H4 (cell line): ENCODE measurements around the gene C11orf52. TPM values are rescaled to one million over a fixed set of nuclear protein-coding genes. Genes with fewer than 3 reads are reported as not detected.

Experiments
- DNase-seq: peaks from one replicate; pipeline ENCODE4 v3.0.0-alpha.2; 2015; ENCODE audit warnings: low spot score
- total RNA-seq: library from RNA; depleted of rRNA; stranded (reverse); fragments of >200 nt; shearing (Covaris generic); gene quantifications from 2 replicates; pipeline ENCODE4 v1.2.3, GENCODE V29; 2014; rRNA removed

Gene C11orf52
- total RNA-seq, 1 experiment from 2014 or later = not detected

DNA sequence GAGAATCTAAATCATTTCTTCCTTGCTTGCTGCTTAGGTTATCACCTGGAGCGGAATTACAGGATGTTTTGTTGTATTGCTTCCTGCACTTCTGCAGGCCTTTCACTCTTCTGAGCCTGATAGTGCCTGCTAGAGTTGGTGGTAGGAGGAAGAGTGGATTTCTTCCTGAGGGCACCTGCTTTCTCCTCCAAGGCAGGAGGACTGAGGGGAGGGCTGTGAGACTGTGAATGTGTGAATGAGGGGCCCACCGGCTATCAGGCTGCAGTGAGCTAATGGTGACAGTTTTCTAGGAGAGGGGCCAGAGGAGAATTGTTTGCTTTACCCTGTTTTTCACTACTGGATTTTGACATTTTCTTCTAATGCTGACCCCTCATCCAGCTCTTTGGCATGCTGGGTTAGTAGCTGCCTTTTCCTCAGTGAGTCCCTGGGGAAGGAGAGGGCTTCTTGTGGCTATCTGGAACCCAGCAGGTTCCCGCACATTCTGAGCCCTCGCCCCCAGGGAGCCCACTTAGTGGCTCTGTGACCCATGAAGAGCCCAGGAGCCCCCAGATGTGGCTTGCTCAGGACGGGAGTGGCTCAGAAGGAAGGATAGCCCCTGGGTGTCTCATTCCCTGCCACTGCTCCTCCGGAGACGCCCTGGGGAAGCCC, 57.5 kb downstream of the C11orf52 start:
- DNase-seq = no peak

Other genes with a start within 250 kb of the C11orf52 start
- 29.3 and 42.4 TPM in 2 replicates for gene PPP2R1B, start 152.5 kb upstream of the C11orf52 start, total RNA-seq
- gene ALG9, start 47.3 kb upstream of the C11orf52 start, total RNA-seq = 34.1 and 45.9 TPM in 2 replicates
- gene FDXACB1, start 39.7 kb upstream of the C11orf52 start, total RNA-seq = 7.5 and 8.1 TPM in 2 replicates
- gene CFAP68, start 39.4 kb upstream of the C11orf52 start, total RNA-seq = 22.7 and 28.2 TPM in 2 replicates
- gene CRYAB, start 7.1 kb upstream of the C11orf52 start, total RNA-seq = 0.15 TPM in 1 of 2 replicates, not detected in the other
- not detected in 2 replicates for gene HSPB2, start 6.2 kb upstream of the C11orf52 start, total RNA-seq
- 4.4 and 6.3 TPM in 2 replicates for gene DIXDC1, start 18.4 kb downstream of the C11orf52 start, total RNA-seq
- 49.0 and 53.2 TPM in 2 replicates for gene DLAT, start 106.5 kb downstream of the C11orf52 start, total RNA-seq
- 1.4 and 2.1 TPM in 2 replicates for gene PIH1D2, start 155.1 kb downstream of the C11orf52 start, total RNA-seq
- 24.0 and 40.7 TPM in 2 replicates for gene NKAPD1, start 155.4 kb downstream of the C11orf52 start, total RNA-seq
- 73.5 and 88.2 TPM in 2 replicates for gene TIMM8B, start 167.8 kb downstream of the C11orf52 start, total RNA-seq
- 207 and 214 TPM in 2 replicates for gene SDHD, start 168.0 kb downstream of the C11orf52 start, total RNA-seq
- gene IL18, start 245.2 kb downstream of the C11orf52 start, total RNA-seq = 10.3 and 19.9 TPM in 2 replicates
- 0.35 TPM in 1 of 2 replicates, not detected in the other for gene TEX12, start 248.5 kb downstream of the C11orf52 start, total RNA-seq